Vagina (tissue), 2 donors: ENCODE data around the gene UFC1. TPM values are rescaled to one million over a fixed set of nuclear protein-coding genes. Genes with fewer than 3 reads are reported as not detected.

Source experiments
- DNase-seq, 2 donors: peaks; one replicate each; pipeline ENCODE4 v3.0.0-alpha.2; 2017; ENCODE audit errors: extremely low spot score in 2 of 2
- H3K27ac ChIP-seq: fragments of 200-600 bp; sonication (generic); one replicate; pipeline ENCODE4 v1.5.1; 2019
- H3K27me3 ChIP-seq: fragments of 200-600 bp; sonication (generic); one replicate; pipeline ENCODE4 v1.5.1; 2019
- H3K36me3 ChIP-seq, 2 donors: fragments of 200-600 bp; sonication (generic); one replicate each; pipeline ENCODE4 v1.5.1; 2017 to 2019
- H3K4me1 ChIP-seq: fragments of 200-600 bp; sonication (generic); one replicate; pipeline ENCODE4 v1.5.1; 2019
- H3K4me3 ChIP-seq, 2 donors: fragments of 200-600 bp; sonication (generic); 1 replicate in 1 of 2; 2 replicates in 1 of 2; pipeline ENCODE4 v1.5.1; 2016 to 2019
- H3K9me3 ChIP-seq: fragments of 200-600 bp; sonication (generic); one replicate; pipeline ENCODE4 v1.5.1; 2019
- CTCF ChIP-seq, 3 experiments: fragments of 450-650 bp in 2 of 3; fragments of 200-600 bp in 1 of 3; sonication (generic) in 1 of 3; IDR thresholded peaks; one replicate each; pipeline ENCODE4 v1.5.1; 2017 to 2019; ENCODE audit warnings: antibody characterized with exemption in 3 of 3, mild to moderate bottlenecking in 2 of 3, moderate library complexity in 2 of 3
- POLR2A ChIP-seq, 2 donors: fragments of 450-650 bp; IDR thresholded peaks; one replicate each; pipeline ENCODE4 v1.6.1; 2017; ENCODE audit warnings: antibody characterized with exemption in 2 of 2, mild to moderate bottlenecking in 2 of 2, moderate library complexity in 2 of 2
- POLR2AphosphoS5 ChIP-seq, 2 donors: sonication (generic); formaldehyde crosslinking; IDR thresholded peaks; one replicate each; pipeline ENCODE4 v1.9.0; 2017; ENCODE audit warnings: antibody characterized with exemption in 2 of 2, mild to moderate bottlenecking in 2 of 2, low read depth in 1 of 2; ENCODE audit not compliant: insufficient read depth in 1 of 2
- intact Hi-C: fragments of 100-400 bp; cut with DNase I; formaldehyde crosslinking; loops from one replicate; pipeline ENCODE4 v1.15.1; 2023
- total RNA-seq: library from RNA; depleted of rRNA; stranded (reverse); fragments of >200 nt; gene quantifications from one replicate; pipeline ENCODE4 v1.2.3, GENCODE V29; 2016

The UFC1 gene
- total RNA-seq, 1 donor from 2014 or later, result 61.1 TPM

GRCh38 chr1:161171191-161171590, 17.4 kb downstream of the UFC1 start:
- Histone ChIP-seq H3K4me3 (no peak overlapping the region), H3K4me1 (peaks cover 38% of the 10 kb centered on the region), H3K36me3 (peaks cover 0 to 44% of the 10 kb centered on the region in 2 donors), H3K27ac (no peak overlapping the region), H3K9me3 (no peaks in the 10 kb centered on the region), H3K27me3 (no peaks in the 10 kb centered on the region)
- intact Hi-C loops, result no loop called here
- TF ChIP-seq POLR2AphosphoS5 (IDR thresholded peaks at IDR 0.05; ENCODE audit: insufficient read depth in 1 of 2, low read depth in 1 of 2), result no peak
- no peak for DNase-seq

DNA sequence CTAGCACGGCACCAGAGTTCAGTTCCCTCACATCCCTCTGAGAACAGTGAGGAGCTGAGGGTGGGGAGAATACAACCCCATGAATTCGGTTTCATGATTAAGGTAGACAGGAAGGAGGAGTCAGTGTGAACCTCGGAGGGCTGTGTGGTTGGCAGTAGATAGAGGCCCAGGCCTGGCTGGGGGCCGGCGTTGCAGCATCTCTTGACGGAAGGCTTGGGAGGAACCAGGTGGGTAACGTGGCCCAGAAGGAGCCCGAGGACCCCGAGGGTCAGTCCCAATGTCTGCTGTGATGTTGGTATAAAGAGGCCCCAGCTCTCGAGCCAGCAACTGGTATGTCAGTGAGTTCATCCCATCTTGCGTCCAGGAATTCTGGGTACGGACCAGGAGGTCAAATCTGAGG, 17.9 kb downstream of the UFC1 start:
- intact Hi-C loops, result no loop called here
- TF ChIP-seq CTCF (IDR thresholded peaks at IDR 0.05), result no peak
- no peak for TF ChIP-seq POLR2AphosphoS5 (IDR thresholded peaks at IDR 0.05; ENCODE audit: insufficient read depth in 1 of 2, low read depth in 1 of 2)
- TF ChIP-seq POLR2A (IDR thresholded peaks at IDR 0.05), result no peak
- no peaks in the 10 kb centered on the region for H3K9me3 ChIP-seq
- no peak overlapping the region for H3K27ac ChIP-seq
- H3K4me3 ChIP-seq, result no peak overlapping the region
- peaks cover 40% of the 10 kb centered on the region for H3K4me1 ChIP-seq
- H3K27me3 ChIP-seq, result no peaks in the 10 kb centered on the region
- peaks cover 0 to 44% of the 10 kb centered on the region in 2 donors for H3K36me3 ChIP-seq
- DNase-seq, result no peak

DNA sequence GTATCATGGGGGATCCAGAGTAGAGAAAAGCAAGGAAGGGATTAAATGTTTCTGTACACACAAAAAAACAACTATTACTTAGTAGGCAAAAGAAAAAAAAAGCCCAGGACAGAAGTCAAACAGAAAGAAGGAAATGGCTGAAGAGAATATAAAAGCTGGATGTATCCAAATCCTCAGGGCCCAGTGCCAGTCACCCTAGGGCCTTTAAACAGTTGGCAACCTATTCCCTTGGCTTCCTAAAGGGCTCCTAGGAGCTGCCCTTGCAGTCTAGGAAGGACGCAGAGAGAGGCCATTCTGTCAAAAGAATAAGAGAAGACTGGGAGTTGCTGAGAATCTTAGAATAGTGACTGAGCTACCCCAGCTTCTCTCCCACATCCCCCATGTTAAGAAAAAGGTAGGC, 18.6 kb downstream of the UFC1 start:
- Histone ChIP-seq H3K36me3 (peaks cover 0 to 44% of the 10 kb centered on the region in 2 donors), H3K4me3 (no peak overlapping the region), H3K4me1 (peaks cover 36% of the 10 kb centered on the region), H3K27ac (no peak overlapping the region), H3K27me3 (no peaks in the 10 kb centered on the region), H3K9me3 (no peaks in the 10 kb centered on the region)
- no peak for DNase-seq
- TF ChIP-seq POLR2A (IDR thresholded peaks at IDR 0.05) (no peak), CTCF (IDR thresholded peaks at IDR 0.05) (no peak), POLR2AphosphoS5 (IDR thresholded peaks at IDR 0.05; ENCODE audit: insufficient read depth in 1 of 2, low read depth in 1 of 2) (no peak)
- intact Hi-C loops, result no loop called here

GRCh38 chr1:161172776-161173376, 19.1 kb downstream of the UFC1 start:
- intact Hi-C loops, result no loop called here
- Histone ChIP-seq H3K9me3 (no peaks in the 10 kb centered on the region), H3K4me1 (peaks cover 34% of the 10 kb centered on the region), H3K27ac (no peak overlapping the region), H3K4me3 (no peak overlapping the region), H3K27me3 (no peaks in the 10 kb centered on the region), H3K36me3 (peaks cover 0 to 44% of the 10 kb centered on the region in 2 donors)
- TF ChIP-seq CTCF (IDR thresholded peaks at IDR 0.05) (no peak), POLR2A (IDR thresholded peaks at IDR 0.05) (no peak), POLR2AphosphoS5 (IDR thresholded peaks at IDR 0.05; ENCODE audit: insufficient read depth in 1 of 2, low read depth in 1 of 2) (no peak)
- no peak for DNase-seq

DNA sequence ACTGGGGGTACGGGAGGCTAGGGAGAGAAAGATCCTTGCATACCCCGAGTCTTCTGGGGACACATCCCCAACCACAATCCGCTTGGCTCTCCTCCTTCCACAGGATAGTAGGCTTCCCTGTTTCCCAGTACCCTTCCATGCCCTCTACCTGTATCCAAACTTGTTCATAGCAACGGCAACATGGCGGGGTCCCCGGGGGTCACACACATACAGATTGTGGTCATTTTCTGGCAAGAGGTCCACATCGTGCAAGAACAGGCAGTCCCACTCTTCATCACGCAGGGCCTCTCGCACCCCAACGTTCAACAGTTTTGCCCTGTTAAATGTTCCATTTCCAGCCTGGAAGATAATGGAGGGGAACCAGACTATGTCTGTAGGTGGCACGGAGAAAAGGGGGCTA, 19.9 kb downstream of the UFC1 start:
- no peaks in the 10 kb centered on the region for H3K9me3 ChIP-seq
- no peak overlapping the region for H3K4me3 ChIP-seq
- H3K36me3 ChIP-seq, result peaks cover 0 to 44% of the 10 kb centered on the region in 2 donors
- intact Hi-C loops, result no loop called here
- DNase-seq, result no peak
- peaks cover 36% of the 10 kb centered on the region for H3K4me1 ChIP-seq
- no peaks in the 10 kb centered on the region for H3K27me3 ChIP-seq
- TF ChIP-seq POLR2A (IDR thresholded peaks at IDR 0.05) (no peak), POLR2AphosphoS5 (IDR thresholded peaks at IDR 0.05; ENCODE audit: insufficient read depth in 1 of 2, low read depth in 1 of 2) (no peak), CTCF (IDR thresholded peaks at IDR 0.05) (no peak)
- no peak overlapping the region for H3K27ac ChIP-seq
